ENCODE measurements around the gene APOBEC4. TPM values are rescaled to one million over a fixed set of nuclear protein-coding genes. Genes with fewer than 3 reads are reported as not detected.

The APOBEC4 gene
- total and polyA plus RNA-seq, 2 of the 8 experiments (the other 6 are each of a cell fraction or from before 2014, with no cell fraction given): not detected

DNA sequence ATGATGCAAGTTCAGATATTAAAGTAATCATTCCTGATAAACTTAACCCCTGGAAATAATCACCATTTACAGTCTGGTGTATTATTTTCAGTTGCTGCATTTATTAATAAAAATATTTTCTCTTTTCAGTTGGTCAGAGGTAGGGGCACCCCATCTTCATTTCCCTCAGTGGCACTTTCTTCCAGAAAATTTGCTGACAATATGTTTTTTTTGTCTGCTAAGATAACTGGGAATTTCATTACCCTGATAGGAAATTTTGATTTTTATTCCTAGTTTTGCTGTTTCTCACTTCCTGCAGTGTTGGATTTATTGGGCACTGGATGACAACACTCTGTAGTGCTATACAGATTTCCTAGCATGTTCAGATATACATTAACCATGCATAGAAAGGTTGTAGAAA is 33.1 kb upstream of the APOBEC4 start (continued):
- TF ChIP-seq, protein P1, sequence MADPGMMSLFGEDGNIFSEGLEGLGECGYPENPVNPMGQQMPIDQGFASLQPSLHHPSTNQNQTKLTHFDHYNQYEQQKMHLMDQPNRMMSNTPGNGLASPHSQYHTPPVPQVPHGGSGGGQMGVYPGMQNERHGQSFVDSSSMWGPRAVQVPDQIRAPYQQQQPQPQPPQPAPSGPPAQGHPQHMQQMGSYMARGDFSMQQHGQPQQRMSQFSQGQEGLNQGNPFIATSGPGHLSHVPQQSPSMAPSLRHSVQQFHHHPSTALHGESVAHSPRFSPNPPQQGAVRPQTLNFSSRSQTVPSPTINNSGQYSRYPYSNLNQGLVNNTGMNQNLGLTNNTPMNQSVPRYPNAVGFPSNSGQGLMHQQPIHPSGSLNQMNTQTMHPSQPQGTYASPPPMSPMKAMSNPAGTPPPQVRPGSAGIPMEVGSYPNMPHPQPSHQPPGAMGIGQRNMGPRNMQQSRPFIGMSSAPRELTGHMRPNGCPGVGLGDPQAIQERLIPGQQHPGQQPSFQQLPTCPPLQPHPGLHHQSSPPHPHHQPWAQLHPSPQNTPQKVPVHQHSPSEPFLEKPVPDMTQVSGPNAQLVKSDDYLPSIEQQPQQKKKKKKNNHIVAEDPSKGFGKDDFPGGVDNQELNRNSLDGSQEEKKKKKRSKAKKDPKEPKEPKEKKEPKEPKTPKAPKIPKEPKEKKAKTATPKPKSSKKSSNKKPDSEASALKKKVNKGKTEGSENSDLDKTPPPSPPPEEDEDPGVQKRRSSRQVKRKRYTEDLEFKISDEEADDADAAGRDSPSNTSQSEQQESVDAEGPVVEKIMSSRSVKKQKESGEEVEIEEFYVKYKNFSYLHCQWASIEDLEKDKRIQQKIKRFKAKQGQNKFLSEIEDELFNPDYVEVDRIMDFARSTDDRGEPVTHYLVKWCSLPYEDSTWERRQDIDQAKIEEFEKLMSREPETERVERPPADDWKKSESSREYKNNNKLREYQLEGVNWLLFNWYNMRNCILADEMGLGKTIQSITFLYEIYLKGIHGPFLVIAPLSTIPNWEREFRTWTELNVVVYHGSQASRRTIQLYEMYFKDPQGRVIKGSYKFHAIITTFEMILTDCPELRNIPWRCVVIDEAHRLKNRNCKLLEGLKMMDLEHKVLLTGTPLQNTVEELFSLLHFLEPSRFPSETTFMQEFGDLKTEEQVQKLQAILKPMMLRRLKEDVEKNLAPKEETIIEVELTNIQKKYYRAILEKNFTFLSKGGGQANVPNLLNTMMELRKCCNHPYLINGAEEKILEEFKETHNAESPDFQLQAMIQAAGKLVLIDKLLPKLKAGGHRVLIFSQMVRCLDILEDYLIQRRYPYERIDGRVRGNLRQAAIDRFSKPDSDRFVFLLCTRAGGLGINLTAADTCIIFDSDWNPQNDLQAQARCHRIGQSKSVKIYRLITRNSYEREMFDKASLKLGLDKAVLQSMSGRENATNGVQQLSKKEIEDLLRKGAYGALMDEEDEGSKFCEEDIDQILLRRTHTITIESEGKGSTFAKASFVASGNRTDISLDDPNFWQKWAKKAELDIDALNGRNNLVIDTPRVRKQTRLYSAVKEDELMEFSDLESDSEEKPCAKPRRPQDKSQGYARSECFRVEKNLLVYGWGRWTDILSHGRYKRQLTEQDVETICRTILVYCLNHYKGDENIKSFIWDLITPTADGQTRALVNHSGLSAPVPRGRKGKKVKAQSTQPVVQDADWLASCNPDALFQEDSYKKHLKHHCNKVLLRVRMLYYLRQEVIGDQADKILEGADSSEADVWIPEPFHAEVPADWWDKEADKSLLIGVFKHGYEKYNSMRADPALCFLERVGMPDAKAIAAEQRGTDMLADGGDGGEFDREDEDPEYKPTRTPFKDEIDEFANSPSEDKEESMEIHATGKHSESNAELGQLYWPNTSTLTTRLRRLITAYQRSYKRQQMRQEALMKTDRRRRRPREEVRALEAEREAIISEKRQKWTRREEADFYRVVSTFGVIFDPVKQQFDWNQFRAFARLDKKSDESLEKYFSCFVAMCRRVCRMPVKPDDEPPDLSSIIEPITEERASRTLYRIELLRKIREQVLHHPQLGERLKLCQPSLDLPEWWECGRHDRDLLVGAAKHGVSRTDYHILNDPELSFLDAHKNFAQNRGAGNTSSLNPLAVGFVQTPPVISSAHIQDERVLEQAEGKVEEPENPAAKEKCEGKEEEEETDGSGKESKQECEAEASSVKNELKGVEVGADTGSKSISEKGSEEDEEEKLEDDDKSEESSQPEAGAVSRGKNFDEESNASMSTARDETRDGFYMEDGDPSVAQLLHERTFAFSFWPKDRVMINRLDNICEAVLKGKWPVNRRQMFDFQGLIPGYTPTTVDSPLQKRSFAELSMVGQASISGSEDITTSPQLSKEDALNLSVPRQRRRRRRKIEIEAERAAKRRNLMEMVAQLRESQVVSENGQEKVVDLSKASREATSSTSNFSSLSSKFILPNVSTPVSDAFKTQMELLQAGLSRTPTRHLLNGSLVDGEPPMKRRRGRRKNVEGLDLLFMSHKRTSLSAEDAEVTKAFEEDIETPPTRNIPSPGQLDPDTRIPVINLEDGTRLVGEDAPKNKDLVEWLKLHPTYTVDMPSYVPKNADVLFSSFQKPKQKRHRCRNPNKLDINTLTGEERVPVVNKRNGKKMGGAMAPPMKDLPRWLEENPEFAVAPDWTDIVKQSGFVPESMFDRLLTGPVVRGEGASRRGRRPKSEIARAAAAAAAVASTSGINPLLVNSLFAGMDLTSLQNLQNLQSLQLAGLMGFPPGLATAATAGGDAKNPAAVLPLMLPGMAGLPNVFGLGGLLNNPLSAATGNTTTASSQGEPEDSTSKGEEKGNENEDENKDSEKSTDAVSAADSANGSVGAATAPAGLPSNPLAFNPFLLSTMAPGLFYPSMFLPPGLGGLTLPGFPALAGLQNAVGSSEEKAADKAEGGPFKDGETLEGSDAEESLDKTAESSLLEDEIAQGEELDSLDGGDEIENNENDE (IDR thresholded peaks at IDR 0.05; ENCODE audit: insufficient replicate concordance, low read length): no peak
- TF ChIP-seq TAF1 (IDR thresholded peaks at IDR 0.05; ENCODE audit: low read depth, low read length): no peak
- no peak for TF ChIP-seq SP1 (IDR thresholded peaks at IDR 0.05; ENCODE audit: low read depth, low read length)
- TF ChIP-seq RAD21 (IDR thresholded peaks at IDR 0.05 in 1 of 2, conservative IDR thresholded peaks at IDR 0.05 in 1 of 2; ENCODE audit: low read depth in 2 of 2, low read length in 2 of 2): no peak
- no peak for TF ChIP-seq RFX5 (IDR thresholded peaks at IDR 0.05; ENCODE audit: borderline replicate concordance, low read depth, low read length)
- TF ChIP-seq HDAC2 (IDR thresholded peaks at IDR 0.05; ENCODE audit: borderline replicate concordance in 1 of 2, low read depth in 2 of 2, low read length in 2 of 2): no peak
